HEK293 (cell line): Measurements from ENCODE around the gene PCID2.

Experiments used
- MYNN ChIP-seq: fragments of 450-650 bp; formaldehyde crosslinking; IDR thresholded peaks from 2 replicates; pipeline ENCODE4 v1.5.1; 2016; ENCODE audit warnings: missing biosample characterization, missing genetic modification characterization, borderline replicate concordance
- SP2 ChIP-seq: fragments of 450-650 bp; formaldehyde crosslinking; IDR thresholded peaks from 2 replicates; pipeline ENCODE4 v1.5.1; 2016; ENCODE audit warnings: missing biosample characterization, missing genetic modification characterization
- TCF7L2 ChIP-seq: IDR thresholded peaks from 2 replicates; pipeline ENCODE4 v1.6.1; 2011; ENCODE audit warnings: low read depth, mild to moderate bottlenecking, inconsistent platforms, low read length, moderate library complexity, borderline replicate concordance
- ZFP41 ChIP-seq: fragments of 450-650 bp; formaldehyde crosslinking; IDR thresholded peaks from 2 replicates; pipeline ENCODE4 v1.5.1; 2016; ENCODE audit warnings: missing biosample characterization, missing genetic modification characterization, borderline replicate concordance
- ZNF121 ChIP-seq: fragments of 450-650 bp; formaldehyde crosslinking; IDR thresholded peaks from 2 replicates; pipeline ENCODE4 v1.5.1; 2016; ENCODE audit warnings: missing biosample characterization, missing genetic modification characterization
- ZNF416 ChIP-seq: fragments of 450-650 bp; formaldehyde crosslinking; IDR thresholded peaks from 2 replicates; pipeline ENCODE4 v1.5.1; 2016; ENCODE audit warnings: missing biosample characterization, missing genetic modification characterization
- ZNF624 ChIP-seq: fragments of 450-650 bp; formaldehyde crosslinking; IDR thresholded peaks from 2 replicates; pipeline ENCODE4 v1.5.1; 2017; ENCODE audit warnings: missing biosample characterization, missing genetic modification characterization
- ZNF707 ChIP-seq: fragments of 450-650 bp; formaldehyde crosslinking; IDR thresholded peaks from 2 replicates; pipeline ENCODE4 v1.5.1; 2016; ENCODE audit warnings: missing biosample characterization, missing genetic modification characterization
- ZNF830 ChIP-seq: fragments of 450-650 bp; IDR thresholded peaks from 2 replicates; pipeline ENCODE4 v1.5.0; 2018; ENCODE audit warnings: missing biosample characterization, missing genetic modification characterization, low read depth, mild to moderate bottlenecking, moderate library complexity
- TF ChIP-seq, protein P1 (sequence below): fragments of 450-650 bp; formaldehyde crosslinking; IDR thresholded peaks from 2 replicates; pipeline ENCODE4 v1.5.1; 2016; ENCODE audit warnings: missing biosample characterization, missing genetic modification characterization
- TF ChIP-seq, protein P2 (sequence below): fragments of 450-650 bp; formaldehyde crosslinking; IDR thresholded peaks from 2 replicates; pipeline ENCODE4 v1.5.1; 2016; ENCODE audit warnings: missing biosample characterization, missing genetic modification characterization
- TF ChIP-seq, protein P3 (sequence below): fragments of 450-650 bp; formaldehyde crosslinking; IDR thresholded peaks from 2 replicates; pipeline ENCODE4 v1.5.1; 2016; ENCODE audit warnings: missing biosample characterization, missing genetic modification characterization
- TF ChIP-seq, protein P4 (sequence below): fragments of 450-650 bp; IDR thresholded peaks from 2 replicates; pipeline ENCODE4 v1.5.1; 2018; ENCODE audit warnings: missing biosample characterization, missing genetic modification characterization

DNA sequence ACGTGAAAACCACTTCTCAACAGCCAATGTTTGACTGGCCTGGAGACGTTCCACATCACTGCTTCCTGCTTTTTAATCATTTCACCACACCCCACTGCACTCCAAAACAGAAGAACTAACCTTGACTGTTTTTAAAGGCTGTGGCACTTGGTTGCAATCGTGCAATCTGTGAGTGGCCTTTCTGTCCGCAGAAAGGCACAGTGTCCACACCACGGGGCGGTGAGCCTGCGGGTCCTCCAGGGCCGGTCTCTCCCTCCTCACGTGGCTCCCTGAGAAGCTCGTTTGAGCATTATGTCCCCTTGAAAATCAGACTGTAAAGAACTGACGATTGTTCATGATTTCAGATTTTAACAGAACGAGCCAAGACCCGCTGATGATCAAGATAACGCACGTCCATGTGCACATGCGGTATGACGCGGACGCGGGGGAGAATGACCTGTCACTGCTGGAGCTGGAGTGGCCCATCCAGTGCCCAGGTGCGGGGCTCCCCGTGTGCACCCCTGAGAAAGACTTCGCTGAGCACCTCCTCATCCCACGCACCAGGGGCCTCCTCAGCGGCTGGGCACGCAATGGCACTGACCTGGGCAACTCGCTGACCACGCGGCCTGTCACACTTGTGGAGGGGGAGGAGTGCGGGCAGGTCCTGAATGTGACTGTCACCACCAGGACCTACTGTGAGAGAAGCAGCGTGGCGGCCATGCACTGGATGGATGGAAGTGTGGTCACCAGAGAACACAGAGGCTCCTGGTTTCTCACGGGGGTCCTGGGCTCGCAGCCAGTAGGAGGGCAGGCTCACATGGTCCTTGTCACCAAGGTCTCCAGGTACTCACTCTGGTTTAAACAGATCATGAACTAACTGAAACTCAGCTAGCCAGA is 37.0 kb downstream of the PCID2 start:
- TF ChIP-seq ZFP41 (tag by site-specific recombination) (no peak), TCF7L2 (no peak), MYNN (tag by site-specific recombination) (no peak), ZNF830 (tag by site-specific recombination) (no peak), ZNF121 (tag by site-specific recombination) (no peak), ZNF416 (tag by site-specific recombination) (no peak), ZNF707 (tag by site-specific recombination) (no peak), ZNF624 (tag by site-specific recombination) (no peak), SP2 (tag by site-specific recombination) (no peak)
- TF ChIP-seq, protein P1, sequence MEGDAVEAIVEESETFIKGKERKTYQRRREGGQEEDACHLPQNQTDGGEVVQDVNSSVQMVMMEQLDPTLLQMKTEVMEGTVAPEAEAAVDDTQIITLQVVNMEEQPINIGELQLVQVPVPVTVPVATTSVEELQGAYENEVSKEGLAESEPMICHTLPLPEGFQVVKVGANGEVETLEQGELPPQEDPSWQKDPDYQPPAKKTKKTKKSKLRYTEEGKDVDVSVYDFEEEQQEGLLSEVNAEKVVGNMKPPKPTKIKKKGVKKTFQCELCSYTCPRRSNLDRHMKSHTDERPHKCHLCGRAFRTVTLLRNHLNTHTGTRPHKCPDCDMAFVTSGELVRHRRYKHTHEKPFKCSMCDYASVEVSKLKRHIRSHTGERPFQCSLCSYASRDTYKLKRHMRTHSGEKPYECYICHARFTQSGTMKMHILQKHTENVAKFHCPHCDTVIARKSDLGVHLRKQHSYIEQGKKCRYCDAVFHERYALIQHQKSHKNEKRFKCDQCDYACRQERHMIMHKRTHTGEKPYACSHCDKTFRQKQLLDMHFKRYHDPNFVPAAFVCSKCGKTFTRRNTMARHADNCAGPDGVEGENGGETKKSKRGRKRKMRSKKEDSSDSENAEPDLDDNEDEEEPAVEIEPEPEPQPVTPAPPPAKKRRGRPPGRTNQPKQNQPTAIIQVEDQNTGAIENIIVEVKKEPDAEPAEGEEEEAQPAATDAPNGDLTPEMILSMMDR (tag by site-specific recombination): no peak
- TF ChIP-seq, protein P2, sequence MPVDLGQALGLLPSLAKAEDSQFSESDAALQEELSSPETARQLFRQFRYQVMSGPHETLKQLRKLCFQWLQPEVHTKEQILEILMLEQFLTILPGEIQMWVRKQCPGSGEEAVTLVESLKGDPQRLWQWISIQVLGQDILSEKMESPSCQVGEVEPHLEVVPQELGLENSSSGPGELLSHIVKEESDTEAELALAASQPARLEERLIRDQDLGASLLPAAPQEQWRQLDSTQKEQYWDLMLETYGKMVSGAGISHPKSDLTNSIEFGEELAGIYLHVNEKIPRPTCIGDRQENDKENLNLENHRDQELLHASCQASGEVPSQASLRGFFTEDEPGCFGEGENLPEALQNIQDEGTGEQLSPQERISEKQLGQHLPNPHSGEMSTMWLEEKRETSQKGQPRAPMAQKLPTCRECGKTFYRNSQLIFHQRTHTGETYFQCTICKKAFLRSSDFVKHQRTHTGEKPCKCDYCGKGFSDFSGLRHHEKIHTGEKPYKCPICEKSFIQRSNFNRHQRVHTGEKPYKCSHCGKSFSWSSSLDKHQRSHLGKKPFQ: no peak
- TF ChIP-seq, protein P3, sequence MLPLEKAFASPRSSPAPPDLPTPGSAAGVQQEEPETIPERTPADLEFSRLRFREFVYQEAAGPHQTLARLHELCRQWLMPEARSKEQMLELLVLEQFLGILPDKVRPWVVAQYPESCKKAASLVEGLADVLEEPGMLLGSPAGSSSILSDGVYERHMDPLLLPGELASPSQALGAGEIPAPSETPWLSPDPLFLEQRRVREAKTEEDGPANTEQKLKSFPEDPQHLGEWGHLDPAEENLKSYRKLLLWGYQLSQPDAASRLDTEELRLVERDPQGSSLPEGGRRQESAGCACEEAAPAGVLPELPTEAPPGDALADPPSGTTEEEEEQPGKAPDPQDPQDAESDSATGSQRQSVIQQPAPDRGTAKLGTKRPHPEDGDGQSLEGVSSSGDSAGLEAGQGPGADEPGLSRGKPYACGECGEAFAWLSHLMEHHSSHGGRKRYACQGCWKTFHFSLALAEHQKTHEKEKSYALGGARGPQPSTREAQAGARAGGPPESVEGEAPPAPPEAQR: no peak
- TF ChIP-seq, protein P4, sequence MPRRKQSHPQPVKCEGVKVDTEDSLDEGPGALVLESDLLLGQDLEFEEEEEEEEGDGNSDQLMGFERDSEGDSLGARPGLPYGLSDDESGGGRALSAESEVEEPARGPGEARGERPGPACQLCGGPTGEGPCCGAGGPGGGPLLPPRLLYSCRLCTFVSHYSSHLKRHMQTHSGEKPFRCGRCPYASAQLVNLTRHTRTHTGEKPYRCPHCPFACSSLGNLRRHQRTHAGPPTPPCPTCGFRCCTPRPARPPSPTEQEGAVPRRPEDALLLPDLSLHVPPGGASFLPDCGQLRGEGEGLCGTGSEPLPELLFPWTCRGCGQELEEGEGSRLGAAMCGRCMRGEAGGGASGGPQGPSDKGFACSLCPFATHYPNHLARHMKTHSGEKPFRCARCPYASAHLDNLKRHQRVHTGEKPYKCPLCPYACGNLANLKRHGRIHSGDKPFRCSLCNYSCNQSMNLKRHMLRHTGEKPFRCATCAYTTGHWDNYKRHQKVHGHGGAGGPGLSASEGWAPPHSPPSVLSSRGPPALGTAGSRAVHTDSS (tag by site-specific recombination): no peak
